Astrocyte (in vitro differentiated cells and primary cell): Measurements from ENCODE around the gene PIK3R1. TPM values are rescaled to one million over a fixed set of nuclear protein-coding genes. Genes with fewer than 3 reads are reported as not detected.

Experiments used
- DNase-seq: peaks from one replicate; pipeline ENCODE4 v3.0.0-alpha.2; 2010; ENCODE audit warnings: low read depth
- FAIRE-seq: peaks from 2 replicates; lab custom pipeline; 2011; peaks lifted over from hg19 to GRCh38; lab: Jason Lieb, UNC
- H2AFZ ChIP-seq: 2 replicates; pipeline ENCODE4 v1.6.0; 2012; ENCODE audit warnings: low read depth, low read length, inconsistent platforms
- H3K27ac ChIP-seq: 2 replicates; pipeline ENCODE4 v1.5.1; 2011; ENCODE audit warnings: low read depth, low read length, inconsistent platforms
- H3K27me3 ChIP-seq: 2 replicates; pipeline ENCODE4 v1.6.0; 2011; ENCODE audit warnings: low read length, inconsistent platforms; ENCODE audit not compliant: insufficient read depth
- H3K36me3 ChIP-seq: 2 replicates; pipeline ENCODE4 v1.5.1; 2011; ENCODE audit warnings: low read length, inconsistent platforms; ENCODE audit not compliant: insufficient read depth
- H3K4me1 ChIP-seq: 2 replicates; pipeline ENCODE4 v1.5.1; 2011; ENCODE audit warnings: low read length, inconsistent platforms; ENCODE audit not compliant: insufficient read depth
- H3K4me2 ChIP-seq: 2 replicates; pipeline ENCODE4 v1.6.0; 2012; ENCODE audit warnings: low read length, inconsistent platforms
- H3K4me3 ChIP-seq: 2 replicates; pipeline ENCODE4 v1.5.1; 2011; ENCODE audit warnings: low read depth, mild to moderate bottlenecking, low read length, inconsistent platforms; ENCODE audit not compliant: insufficient read depth
- H3K79me2 ChIP-seq: 2 replicates; pipeline ENCODE4 v1.6.0; 2012; ENCODE audit warnings: mild to moderate bottlenecking, low read length, inconsistent platforms; ENCODE audit not compliant: insufficient read depth
- H3K9ac ChIP-seq: 2 replicates; pipeline ENCODE4 v1.6.0; 2012; ENCODE audit warnings: mild to moderate bottlenecking, low read length, inconsistent platforms
- H3K9me3 ChIP-seq: 2 replicates; pipeline ENCODE4 v1.5.1; 2012; ENCODE audit warnings: low read depth, mild to moderate bottlenecking, low read length, inconsistent platforms; ENCODE audit not compliant: insufficient read depth
- H4K20me1 ChIP-seq: 2 replicates; pipeline ENCODE4 v1.6.0; 2012; ENCODE audit warnings: low read length, inconsistent platforms; ENCODE audit not compliant: insufficient read depth
- H3K27ac Mint-ChIP-seq: one replicate; pipeline ENCODE4 v1.8.0; 2021; ENCODE audit warnings: mild to moderate bottlenecking, mixed read lengths; ENCODE audit not compliant: unreplicated experiment
- H3K27me3 Mint-ChIP-seq: one replicate; pipeline ENCODE4 v1.8.0; 2021; ENCODE audit warnings: low read depth, mixed read lengths; ENCODE audit not compliant: unreplicated experiment
- H3K36me3 Mint-ChIP-seq: one replicate; pipeline ENCODE4 v1.8.0; 2021; ENCODE audit warnings: low read depth, mixed read lengths; ENCODE audit not compliant: unreplicated experiment
- H3K4me1 Mint-ChIP-seq: one replicate; pipeline ENCODE4 v1.8.0; 2021; ENCODE audit warnings: low read depth, mixed read lengths; ENCODE audit not compliant: unreplicated experiment
- H3K4me3 Mint-ChIP-seq: one replicate; pipeline ENCODE4 v1.8.0; 2021; ENCODE audit warnings: mild to moderate bottlenecking, moderate library complexity, mixed read lengths; ENCODE audit not compliant: unreplicated experiment
- H3K9me3 Mint-ChIP-seq: one replicate; pipeline ENCODE4 v1.8.0; 2021; ENCODE audit warnings: mild to moderate bottlenecking, mixed read lengths; ENCODE audit not compliant: unreplicated experiment
- CTCF ChIP-seq: IDR thresholded peaks from 2 replicates; pipeline ENCODE4 v1.5.1; 2011; ENCODE audit warnings: low read depth, mild to moderate bottlenecking, inconsistent platforms, low read length, moderate library complexity; ENCODE audit not compliant: insufficient read depth
- EZH2 ChIP-seq: IDR thresholded peaks from 2 replicates; pipeline ENCODE4 v1.6.1; 2012; ENCODE audit warnings: mild to moderate bottlenecking, low read length, inconsistent platforms; ENCODE audit not compliant: insufficient read depth
- total RNA-seq: library from RNA; stranded (reverse); gene quantifications from 2 replicates; pipeline ENCODE4 v1.2.1, GENCODE V29; 2021

The PIK3R1 gene
- total RNA-seq, 1 donor from 2014 or later: 25.7 TPM

- peak overlapping the region; percentile 72 for H3K27ac ChIP-seq
- peaks cover 6% of the 10 kb centered on the region for H3K9me3 Mint-ChIP-seq
Observed at GRCh38 chr5:68215898-68216244, 315 bp downstream of the PIK3R1 start.

GRCh38 chr5:68216245-68217046 is 890 bp downstream of the PIK3R1 start:
- Histone ChIP-seq H3K9me3 (no peaks in the 10 kb centered on the region), H3K4me3 (peak overlapping the region; percentile 86), H3K9ac (peak overlapping the region; percentile 80), H3K27ac (peak overlapping the region; percentile 72), H4K20me1 (peaks cover 40% of the 10 kb centered on the region), H3K4me1 (peaks cover 7% of the 10 kb centered on the region), H2AFZ (peak overlapping the region; percentile 88), H3K4me2 (peak overlapping the region; percentile 96), H3K36me3 (no peaks in the 10 kb centered on the region), H3K79me2 (peaks cover 48% of the 10 kb centered on the region), H3K27me3 (no peaks in the 10 kb centered on the region)
- DNase-seq (peak; percentile 22), FAIRE-seq (no peak)
- Mint-ChIP-seq H3K4me1 (peaks cover 6% of the 10 kb centered on the region), H3K4me3 (peak overlapping the region; percentile 93), H3K36me3 (no peaks in the 10 kb centered on the region), H3K27ac (peak overlapping the region; percentile 13), H3K27me3 (no peaks in the 10 kb centered on the region), H3K9me3 (peaks cover 3% of the 10 kb centered on the region)
- TF ChIP-seq EZH2: no peak
- TF ChIP-seq CTCF: no peak

More at GRCh38 chr5:68215898-68216244, 315 bp downstream of the PIK3R1 start:
- H3K4me3 ChIP-seq: peak overlapping the region; percentile 86
- peaks cover 37% of the 10 kb centered on the region for H4K20me1 ChIP-seq
- H3K79me2 ChIP-seq: peaks cover 43% of the 10 kb centered on the region
- H3K36me3 ChIP-seq: no peaks in the 10 kb centered on the region
- H3K27me3 ChIP-seq: no peaks in the 10 kb centered on the region
- peak overlapping the region; percentile 80 for H3K9ac ChIP-seq
- H3K4me1 ChIP-seq: peaks cover 7% of the 10 kb centered on the region
- Mint-ChIP-seq H3K36me3 (no peaks in the 10 kb centered on the region), H3K27ac (no peak overlapping the region), H3K27me3 (no peaks in the 10 kb centered on the region), H3K4me3 (peak overlapping the region; percentile 93), H3K4me1 (peaks cover 6% of the 10 kb centered on the region)
- DNase-seq (no peak), FAIRE-seq (no peak)
- H2AFZ ChIP-seq: peak overlapping the region; percentile 88
- no peaks in the 10 kb centered on the region for H3K9me3 ChIP-seq
- TF ChIP-seq EZH2 (no peak), CTCF (no peak)
- H3K4me2 ChIP-seq: peak overlapping the region; percentile 96

- H3K36me3 Mint-ChIP-seq: no peaks in the 10 kb centered on the region
- FAIRE-seq: no peak
- no peaks in the 10 kb centered on the region for H3K27me3 Mint-ChIP-seq
- Histone ChIP-seq H2AFZ (peak overlapping the region; percentile 88), H3K4me3 (peak overlapping the region; percentile 86), H3K4me1 (peaks cover 7% of the 10 kb centered on the region), H3K27ac (peak overlapping the region; percentile 72), H3K4me2 (peak overlapping the region; percentile 96), H3K79me2 (peaks cover 54% of the 10 kb centered on the region), H3K9ac (peak overlapping the region; percentile 80), H3K36me3 (no peaks in the 10 kb centered on the region), H4K20me1 (peaks cover 43% of the 10 kb centered on the region), H3K27me3 (no peaks in the 10 kb centered on the region), H3K9me3 (no peaks in the 10 kb centered on the region)
- H3K4me1 Mint-ChIP-seq: peaks cover 6% of the 10 kb centered on the region
- TF ChIP-seq EZH2 (no peak), CTCF (no peak)
- peaks cover 2% of the 10 kb centered on the region for H3K9me3 Mint-ChIP-seq
- H3K27ac Mint-ChIP-seq: peak overlapping the region; percentile 13
- H3K4me3 Mint-ChIP-seq: peak overlapping the region; percentile 93
- no peak for DNase-seq
Observed at GRCh38 chr5:68217047-68217355, 1.4 kb downstream of the PIK3R1 start.
